22Rv1 (cell line): ENCODE measurements around the gene ALKBH8.

Experiments
- CTCF ChIP-seq: fragments of 450-650 bp; IDR thresholded peaks from 2 replicates; pipeline ENCODE4 v1.5.1; 2017; ENCODE audit warnings: mild to moderate bottlenecking
- ZFX ChIP-seq: fragments of 450-650 bp; IDR thresholded peaks from 2 replicates; pipeline ENCODE4 v1.6.1; 2017; ENCODE audit warnings: antibody characterized with exemption, borderline replicate concordance

GRCh38 chr11:107526197-107526596 lies 39.3 kb downstream of the ALKBH8 start:
- no peak for TF ChIP-seq CTCF
- no peak for TF ChIP-seq ZFX
